Measurements from ENCODE around the gene BRF1.

- TF ChIP-seq POLR2AphosphoS5 (IDR thresholded peaks at IDR 0.05; ENCODE audit: low read depth, low read length) (no peak), CTCF (IDR thresholded peaks at IDR 0.05) (no peak), RXRA (IDR thresholded peaks at IDR 0.05; ENCODE audit: borderline replicate concordance, low read depth) (no peak), USF2 (IDR thresholded peaks at IDR 0.05; ENCODE audit: borderline replicate concordance, low read depth, low read length) (no peak), EP300 (IDR thresholded peaks at IDR 0.05; ENCODE audit: borderline replicate concordance in 1 of 2, low read depth in 1 of 2, low read length in 1 of 2) (no peak), EZH2phosphoT487 (IDR thresholded peaks at IDR 0.05; ENCODE audit: borderline replicate concordance, low read depth) (no peak), SIN3A (IDR thresholded peaks at IDR 0.05; ENCODE audit: borderline replicate concordance, low read depth, low read length) (no peak), GATA2 (CRISPR knock-in tag; IDR thresholded peaks at IDR 0.05) (no peak), FOXJ3 (CRISPR knock-in tag; IDR thresholded peaks at IDR 0.05) (no peak)
Observed at GRCh38 chr14:105305791-105306190, 5.0 kb upstream of the BRF1 start.

Data from SK-N-SH (cell line).